K562 (cell line): ENCODE measurements around the gene SH3BGRL3. TPM values are rescaled to one million over a fixed set of nuclear protein-coding genes. Genes with fewer than 3 reads are reported as not detected.

ENCODE experiments used
- CBFB ChIP-seq: sonication (generic); formaldehyde crosslinking; IDR thresholded peaks from 2 replicates; pipeline ENCODE4 v1.4.0; 2020; ENCODE audit warnings: mild to moderate bottlenecking, missing genetic modification reagents
- CCAR2 ChIP-seq: fragments of 200-400 bp; formaldehyde crosslinking; IDR thresholded peaks from 2 replicates; pipeline ENCODE4 v1.6.1; 2017; ENCODE audit warnings: mild to moderate bottlenecking, low read depth, low read length
- FOXA1 ChIP-seq: fragments of 450-650 bp; IDR thresholded peaks from 2 replicates; pipeline ENCODE4 v1.6.1; 2016; ENCODE audit warnings: mild to moderate bottlenecking, borderline replicate concordance
- IFI16 ChIP-seq: fragments of 250-450 bp; sonication (Bioruptor Pico); IDR thresholded peaks from 2 replicates; pipeline ENCODE4 v2.1.2; 2022; ENCODE audit warnings: mild to moderate bottlenecking, inconsistent platforms
- MCM2 ChIP-seq: fragments of 450-650 bp; IDR thresholded peaks from 2 replicates; pipeline ENCODE4 v1.6.1; 2017; ENCODE audit warnings: low read depth, mild to moderate bottlenecking
- PHF8 ChIP-seq: fragments of 200-600 bp; sonication (generic); IDR thresholded peaks from 2 replicates; pipeline ENCODE4 v1.6.1; 2012; ENCODE audit warnings: mixed run types, mild to moderate bottlenecking, inconsistent platforms, low read length, moderate library complexity, borderline replicate concordance
- SMC3 ChIP-seq: conservative IDR thresholded peaks from 2 replicates; pipeline ENCODE4 v1.6.1; 2011; ENCODE audit warnings: low read depth, low read length, improper control_type of control experiment; ENCODE audit not compliant: insufficient read depth
- SRF ChIP-seq, 2 experiments: fragments of 250-450, 450-650 bp in 1 of 2; sonication (Bioruptor Pico) in 1 of 2; sonication (generic) in 1 of 2; formaldehyde crosslinking; IDR thresholded peaks; 2 replicates each; pipeline versions ENCODE4 v1.5.0 to v1.5.1; 2020 to 2022; ENCODE audit warnings: mild to moderate bottlenecking in 1 of 2, missing genetic modification reagents in 1 of 2
- TAF15 ChIP-seq: fragments of 200-400 bp; formaldehyde crosslinking; IDR thresholded peaks from 2 replicates; pipeline ENCODE4 v1.6.1; 2017; ENCODE audit warnings: mild to moderate bottlenecking, low read depth, low read length, moderate library complexity
- TARDBP ChIP-seq: fragments of 450-650 bp; IDR thresholded peaks from 2 replicates; pipeline ENCODE4 v1.6.1; 2016
- TBP ChIP-seq: optimal IDR thresholded peaks from 2 replicates; pipeline ENCODE3; 2011; ENCODE audit warnings: low read depth, low read length, improper control_type of control experiment
- TRIM24 ChIP-seq, 2 experiments: fragments of 450-650 bp; IDR thresholded peaks; 2 replicates each; pipeline ENCODE4 v1.6.1; 2016
- ZNF121 ChIP-seq: sonication (generic); formaldehyde crosslinking; conservative IDR thresholded peaks from 2 replicates; pipeline ENCODE4 v1.8.0; 2022; ENCODE audit warnings: missing genetic modification reagents
- ZNF395 ChIP-seq: fragments of 200-800 bp; sonication (Bioruptor generic); IDR thresholded peaks from 2 replicates; pipeline ENCODE4 v1.6.1; 2017; ENCODE audit warnings: missing genetic modification characterization, missing compliant biosample characterization
- ZNF696 ChIP-seq: fragments of 250-450 bp; sonication (Bioruptor Pico); conservative IDR thresholded peaks from 2 replicates; pipeline ENCODE4 v1.4.0; 2020; ENCODE audit warnings: mild to moderate bottlenecking, moderate library complexity
- polyA plus RNA-seq, 8 experiments: library from polyadenylated mRNA; depleted of rRNA in 4 of 8; stranded (reverse) in 5 of 8; unstranded in 3 of 8; fragments of >200 nt; fragmentation: Nextera tagmentation in 2 of 8; fragmentation: Illumina TruSeq in 1 of 8; extraction: Ambion mirVana in 2 of 8; extraction: Trizol in 1 of 8; gene quantifications; 2 replicates each; pipeline versions ENCODE4 v1.2.1 to v1.2.3, GENCODE V29; 2011 to 2014; ENCODE audit warnings: inconsistent platforms in 1 of 8, missing spikeins in 1 of 8
- total RNA-seq, 7 experiments: library from RNA; depleted of rRNA in 6 of 7; stranded (reverse); fragments of >200 nt in 6 of 7; fragmentation: Illumina TruSeq in 2 of 7; extraction: Trizol in 2 of 7; gene quantifications; 2 replicates each; pipeline versions ENCODE4 v1.2.1 to v1.2.3, GENCODE V29; 2011 to 2021; ENCODE audit warnings: low replicate concordance in 1 of 7
- TF ChIP-seq, protein P1 (sequence below), 2 experiments: fragments of 450-650 bp; IDR thresholded peaks; 2 replicates each; pipeline ENCODE4 v1.6.1; 2016; ENCODE audit warnings: mild to moderate bottlenecking in 2 of 2, borderline replicate concordance in 1 of 2, low read depth in 1 of 2, moderate library complexity in 1 of 2
- TF ChIP-seq, protein P2 (sequence below): fragments of 450-650 bp; conservative IDR thresholded peaks from 2 replicates; pipeline ENCODE4 v1.6.1; 2016; ENCODE audit warnings: missing genetic modification characterization, low read depth, mild to moderate bottlenecking, control low read depth, missing compliant biosample characterization

Gene SH3BGRL3
- total and polyA plus RNA-seq, 9 of the 15 experiments (the other 6 are each of a cell fraction or from before 2014, with no cell fraction given), result 30.3 to 140 (median 54.2) TPM

- TF ChIP-seq TAF15 (no peak), TARDBP (no peak), CBFB (CRISPR knock-in tag) (no peak), TBP (no peak), MCM2 (no peak), ZNF395 (CRISPR knock-in tag) (peak; percentile 96), ZNF696 (CRISPR knock-in tag) (no peak), ZNF121 (CRISPR knock-in tag) (no peak), TRIM24 (IDR thresholded peaks at IDR 0.05) (peak; percentile 98), CCAR2 (0 out of 2 replicates have a peak, but pooled peaks have one; percentile 26), SRF (CRISPR knock-in tag; IDR thresholded peaks at IDR 0.05) (no peak), PHF8 (no peak; the same call in 1 of the 2 replicates), IFI16 (CRISPR knock-in tag) (no peak), FOXA1 (no peak), SMC3 (no peak)
- TF ChIP-seq, protein P1, sequence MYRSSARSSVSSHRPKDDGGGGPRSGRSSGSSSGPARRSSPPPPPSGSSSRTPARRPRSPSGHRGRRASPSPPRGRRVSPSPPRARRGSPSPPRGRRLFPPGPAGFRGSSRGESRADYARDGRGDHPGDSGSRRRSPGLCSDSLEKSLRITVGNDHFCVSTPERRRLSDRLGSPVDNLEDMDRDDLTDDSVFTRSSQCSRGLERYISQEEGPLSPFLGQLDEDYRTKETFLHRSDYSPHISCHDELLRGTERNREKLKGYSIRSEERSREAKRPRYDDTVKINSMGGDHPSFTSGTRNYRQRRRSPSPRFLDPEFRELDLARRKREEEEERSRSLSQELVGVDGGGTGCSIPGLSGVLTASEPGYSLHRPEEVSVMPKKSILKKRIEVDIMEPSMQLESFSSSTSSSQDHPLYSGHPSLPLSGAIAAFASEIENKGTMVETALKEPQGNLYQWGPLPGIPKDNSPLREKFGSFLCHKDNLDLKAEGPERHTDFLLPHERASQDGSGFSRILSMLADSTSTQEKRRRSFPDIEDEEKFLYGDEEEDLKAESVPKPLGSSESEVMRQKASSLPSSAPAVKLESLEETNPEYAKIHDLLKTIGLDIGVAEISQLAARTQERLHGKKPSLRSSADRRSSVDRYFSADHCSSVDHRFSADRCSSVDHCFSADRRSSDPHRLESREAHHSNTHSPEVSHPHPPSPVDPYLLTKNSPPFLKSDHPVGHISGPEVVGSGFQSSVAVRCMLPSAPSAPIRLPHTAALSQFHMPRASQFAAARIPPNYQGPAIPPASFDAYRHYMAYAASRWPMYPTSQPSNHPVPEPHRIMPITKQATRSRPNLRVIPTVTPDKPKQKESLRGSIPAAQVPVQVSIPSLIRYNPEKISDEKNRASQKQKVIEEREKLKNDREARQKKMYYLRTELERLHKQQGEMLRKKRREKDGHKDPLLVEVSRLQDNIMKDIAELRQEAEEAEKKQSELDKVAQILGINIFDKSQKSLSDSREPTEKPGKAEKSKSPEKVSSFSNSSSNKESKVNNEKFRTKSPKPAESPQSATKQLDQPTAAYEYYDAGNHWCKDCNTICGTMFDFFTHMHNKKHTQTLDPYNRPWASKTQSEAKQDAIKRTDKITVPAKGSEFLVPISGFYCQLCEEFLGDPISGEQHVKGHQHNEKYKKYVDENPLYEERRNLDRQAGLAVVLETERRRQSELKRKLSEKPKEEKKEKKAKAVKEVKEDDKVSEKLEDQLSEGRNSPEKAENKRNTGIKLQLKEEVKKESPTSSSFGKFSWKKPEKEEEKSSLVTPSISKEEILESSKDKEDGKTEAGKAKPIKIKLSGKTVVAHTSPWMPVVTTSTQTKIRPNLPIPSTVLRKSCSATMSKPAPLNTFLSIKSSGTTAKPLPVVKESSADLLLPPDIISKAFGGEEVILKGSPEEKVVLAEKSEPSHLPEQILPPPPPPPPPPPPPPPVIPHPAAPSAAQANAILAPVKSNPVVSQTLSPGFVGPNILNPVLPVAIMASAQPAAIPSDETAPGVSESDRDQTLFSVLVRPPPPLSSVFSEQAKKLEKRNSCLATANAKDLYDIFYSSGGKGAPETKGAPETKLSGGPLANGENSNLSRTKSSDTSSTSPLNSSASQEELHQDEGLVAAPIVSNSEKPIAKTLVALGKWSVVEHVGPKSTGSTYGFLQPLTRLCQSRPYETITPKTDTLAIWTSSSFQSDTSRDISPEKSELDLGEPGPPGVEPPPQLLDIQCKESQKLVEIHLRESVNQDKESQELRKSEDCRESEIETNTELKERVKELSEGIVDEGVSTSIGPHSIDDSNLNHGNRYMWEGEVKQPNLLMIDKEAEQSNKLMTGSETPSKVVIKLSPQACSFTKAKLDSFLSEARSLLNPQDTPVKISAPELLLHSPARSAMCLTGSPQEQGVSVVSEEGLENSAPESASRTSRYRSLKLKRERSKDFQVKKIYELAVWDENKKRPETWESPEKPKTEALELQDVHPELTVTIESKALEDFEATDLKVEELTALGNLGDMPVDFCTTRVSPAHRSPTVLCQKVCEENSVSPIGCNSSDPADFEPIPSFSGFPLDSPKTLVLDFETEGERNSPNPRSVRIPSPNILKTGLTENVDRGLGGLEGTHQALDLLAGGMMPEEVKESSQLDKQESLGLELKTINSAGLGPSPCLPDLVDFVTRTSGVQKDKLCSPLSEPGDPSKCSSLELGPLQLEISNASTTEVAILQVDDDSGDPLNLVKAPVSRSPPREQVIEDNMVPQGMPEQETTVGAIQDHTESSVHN (IDR thresholded peaks at IDR 0.05; ENCODE audit: borderline replicate concordance in 1 of 2, low read depth in 1 of 2), result peak in 1 of 2 experiments; percentile 52; a peak in 1 of 4 replicates
- TF ChIP-seq, protein P2, sequence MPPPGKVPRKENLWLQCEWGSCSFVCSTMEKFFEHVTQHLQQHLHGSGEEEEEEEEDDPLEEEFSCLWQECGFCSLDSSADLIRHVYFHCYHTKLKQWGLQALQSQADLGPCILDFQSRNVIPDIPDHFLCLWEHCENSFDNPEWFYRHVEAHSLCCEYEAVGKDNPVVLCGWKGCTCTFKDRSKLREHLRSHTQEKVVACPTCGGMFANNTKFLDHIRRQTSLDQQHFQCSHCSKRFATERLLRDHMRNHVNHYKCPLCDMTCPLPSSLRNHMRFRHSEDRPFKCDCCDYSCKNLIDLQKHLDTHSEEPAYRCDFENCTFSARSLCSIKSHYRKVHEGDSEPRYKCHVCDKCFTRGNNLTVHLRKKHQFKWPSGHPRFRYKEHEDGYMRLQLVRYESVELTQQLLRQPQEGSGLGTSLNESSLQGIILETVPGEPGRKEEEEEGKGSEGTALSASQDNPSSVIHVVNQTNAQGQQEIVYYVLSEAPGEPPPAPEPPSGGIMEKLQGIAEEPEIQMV (tag), result no peak
Observed at GRCh38 chr1:26287033-26287711, 7.3 kb downstream of the SH3BGRL3 start (continued).
